Stimulated activated memory B cell treated with anti-CD40 and anti-IgM and Interleukin-4, amounts not matched to agents 10 μg/mL and 1 μg/mL and 100 μg/mL, for 72 hours (primary cell): ENCODE data around the gene IFIT1.
"Not testable (repeated sequence)": the region's sequence is repeated elsewhere in the genome, so short reads cannot be mapped to it uniquely, and the experiment has no call there.

Experiments used
- ATAC-seq: fragments of 150-1000 bp; cut with Tn5 transposase; 2 replicates; pipeline ENCODE4 v1.10.0; 2021
- H3K27ac Mint-ChIP-seq: one replicate; pipeline ENCODE4 v1.8.0; 2022; ENCODE audit warnings: mild to moderate bottlenecking, mixed read lengths
- H3K27me3 Mint-ChIP-seq: one replicate; pipeline ENCODE4 v1.8.0; 2022; ENCODE audit warnings: mixed read lengths
- H3K36me3 Mint-ChIP-seq: one replicate; pipeline ENCODE4 v1.8.0; 2022; ENCODE audit warnings: mixed read lengths
- H3K4me1 Mint-ChIP-seq: one replicate; pipeline ENCODE4 v1.8.0; 2022; ENCODE audit warnings: mixed read lengths
- H3K4me3 Mint-ChIP-seq: one replicate; pipeline ENCODE4 v1.8.0; 2022; ENCODE audit warnings: mild to moderate bottlenecking, moderate library complexity, mixed read lengths
- H3K9me3 Mint-ChIP-seq: one replicate; pipeline ENCODE4 v1.8.0; 2022; ENCODE audit warnings: mixed read lengths

IFIT1 gene

GRCh38 chr10:89391907-89392756 is at the start of gene IFIT1:
Gene IFIT1, plus strand, starts transcription at chr10:89392623. Its CDS starts 90 bp downstream, at chr10:89392713.
- H3K4me1 Mint-ChIP-seq: peaks cover 15% of the 10 kb centered on the region
- no peaks in the 10 kb centered on the region for H3K9me3 Mint-ChIP-seq
- no peaks in the 10 kb centered on the region for H3K36me3 Mint-ChIP-seq
- peak; percentile 82 for ATAC-seq
- peak within 1 kb of the TSS; percentile 77 for H3K4me3 Mint-ChIP-seq
- H3K27me3 Mint-ChIP-seq: no peaks in the 10 kb centered on the region
- H3K27ac Mint-ChIP-seq: peak within 1 kb of the TSS; percentile 73

- Mint-ChIP-seq H3K27ac (no peak overlapping the region), H3K4me3 (no peak overlapping the region), H3K4me1 (peaks cover 6% of the 10 kb centered on the region), H3K9me3 (no peaks in the 10 kb centered on the region), H3K36me3 (peaks cover 18% of the 10 kb centered on the region), H3K27me3 (no peaks in the 10 kb centered on the region)
- ATAC-seq: no peak
Measured at GRCh38 chr10:89343089-89343767, 49.2 kb upstream of the IFIT1 start.

- no peak for ATAC-seq
- H3K27me3 Mint-ChIP-seq: no peaks in the 10 kb centered on the region
- peaks cover 16% of the 10 kb centered on the region for H3K4me1 Mint-ChIP-seq
- H3K4me3 Mint-ChIP-seq: no peak overlapping the region
- no peaks in the 10 kb centered on the region for H3K9me3 Mint-ChIP-seq
- peaks cover 8% of the 10 kb centered on the region for H3K36me3 Mint-ChIP-seq
- no peak overlapping the region for H3K27ac Mint-ChIP-seq
Measured at GRCh38 chr10:89344156-89344555, 48.3 kb upstream of the IFIT1 start.

- ATAC-seq: no peak
- peaks cover 23% of the 10 kb centered on the region for H3K4me1 Mint-ChIP-seq
- no peak overlapping the region for H3K27ac Mint-ChIP-seq
- H3K9me3 Mint-ChIP-seq: no peaks in the 10 kb centered on the region
- H3K36me3 Mint-ChIP-seq: no peaks in the 10 kb centered on the region
- no peak overlapping the region for H3K4me3 Mint-ChIP-seq
- H3K27me3 Mint-ChIP-seq: no peaks in the 10 kb centered on the region
Measured at GRCh38 chr10:89345367-89346000, 46.9 kb upstream of the IFIT1 start.

GRCh38 chr10:89346405-89347254 is 45.8 kb upstream of the IFIT1 start:
- Mint-ChIP-seq H3K27ac (no peak overlapping the region), H3K9me3 (no peaks in the 10 kb centered on the region), H3K27me3 (no peaks in the 10 kb centered on the region), H3K36me3 (no peaks in the 10 kb centered on the region), H3K4me3 (no peak overlapping the region), H3K4me1 (peaks cover 35% of the 10 kb centered on the region)
- ATAC-seq: no peak

- Mint-ChIP-seq H3K9me3 (no peaks in the 10 kb centered on the region), H3K27me3 (no peaks in the 10 kb centered on the region), H3K4me1 (peaks cover 44% of the 10 kb centered on the region), H3K27ac (no peak overlapping the region), H3K36me3 (no peaks in the 10 kb centered on the region), H3K4me3 (no peak overlapping the region)
- ATAC-seq: no peak
Measured at GRCh38 chr10:89347701-89348457, 44.5 kb upstream of the IFIT1 start.

GRCh38 chr10:89348481-89348880 is 43.9 kb upstream of the IFIT1 start:
- peaks cover 3% of the 10 kb centered on the region for H3K9me3 Mint-ChIP-seq
- H3K27ac Mint-ChIP-seq: no peak overlapping the region
- no peak for ATAC-seq
- H3K4me3 Mint-ChIP-seq: no peak overlapping the region
- H3K4me1 Mint-ChIP-seq: peaks cover 44% of the 10 kb centered on the region
- no peaks in the 10 kb centered on the region for H3K27me3 Mint-ChIP-seq
- peaks cover 5% of the 10 kb centered on the region for H3K36me3 Mint-ChIP-seq

- Mint-ChIP-seq H3K9me3 (peaks cover 4% of the 10 kb centered on the region), H3K4me3 (no peak overlapping the region)
Measured at GRCh38 chr10:89348975-89349374, 43.4 kb upstream of the IFIT1 start.

GRCh38 chr10:89350631-89351315 is 41.6 kb upstream of the IFIT1 start:
- H3K9me3 Mint-ChIP-seq, H3K27me3 Mint-ChIP-seq, H3K4me3 Mint-ChIP-seq: not testable (repeated sequence)
- H3K36me3 Mint-ChIP-seq: peaks cover 11% of the 10 kb centered on the region
- peaks cover 44% of the 10 kb centered on the region for H3K4me1 Mint-ChIP-seq
- ATAC-seq: peak; percentile 45
- peak overlapping the region; percentile 6 for H3K27ac Mint-ChIP-seq

More at GRCh38 chr10:89348975-89349374, 43.4 kb upstream of the IFIT1 start:
- Mint-ChIP-seq H3K27me3 (no peaks in the 10 kb centered on the region), H3K27ac (no peak overlapping the region), H3K36me3 (peaks cover 7% of the 10 kb centered on the region), H3K4me1 (peaks cover 44% of the 10 kb centered on the region)
- ATAC-seq: no peak

GRCh38 chr10:89351412-89351779 is 41.0 kb upstream of the IFIT1 start:
- peaks cover 44% of the 10 kb centered on the region for H3K4me1 Mint-ChIP-seq
- peak; percentile 88 for ATAC-seq
- no peaks in the 10 kb centered on the region for H3K27me3 Mint-ChIP-seq
- peak overlapping the region; percentile 6 for H3K27ac Mint-ChIP-seq
- peaks cover 7% of the 10 kb centered on the region for H3K9me3 Mint-ChIP-seq
- no peak overlapping the region for H3K4me3 Mint-ChIP-seq
- peaks cover 11% of the 10 kb centered on the region for H3K36me3 Mint-ChIP-seq

- H3K4me3 Mint-ChIP-seq: no peak overlapping the region
- peak overlapping the region; percentile 6 for H3K27ac Mint-ChIP-seq
- no peak for ATAC-seq
- H3K4me1 Mint-ChIP-seq: peaks cover 44% of the 10 kb centered on the region
- H3K27me3 Mint-ChIP-seq: no peaks in the 10 kb centered on the region
- H3K36me3 Mint-ChIP-seq: peaks cover 11% of the 10 kb centered on the region
- peaks cover 7% of the 10 kb centered on the region for H3K9me3 Mint-ChIP-seq
Measured at GRCh38 chr10:89351780-89352597, 40.4 kb upstream of the IFIT1 start.

- Mint-ChIP-seq H3K36me3 (peaks cover 11% of the 10 kb centered on the region), H3K4me3 (no peak overlapping the region), H3K4me1 (peaks cover 42% of the 10 kb centered on the region), H3K27ac (no peak overlapping the region), H3K27me3 (no peaks in the 10 kb centered on the region), H3K9me3 (peaks cover 7% of the 10 kb centered on the region)
- no peak for ATAC-seq
Measured at GRCh38 chr10:89352802-89353201, 39.6 kb upstream of the IFIT1 start.

- no peak overlapping the region for H3K4me3 Mint-ChIP-seq
- peaks cover 11% of the 10 kb centered on the region for H3K36me3 Mint-ChIP-seq
- no peaks in the 10 kb centered on the region for H3K27me3 Mint-ChIP-seq
- H3K4me1 Mint-ChIP-seq: peaks cover 21% of the 10 kb centered on the region
- ATAC-seq: no peak
- no peak overlapping the region for H3K27ac Mint-ChIP-seq
- peaks cover 7% of the 10 kb centered on the region for H3K9me3 Mint-ChIP-seq
Measured at GRCh38 chr10:89355394-89355931, 37.0 kb upstream of the IFIT1 start.
